Mesenchymal stem cell (in vitro differentiated cells and primary cell): ENCODE results near the gene USP4.
"Not testable (repeated sequence)": the region's sequence is repeated elsewhere in the genome, so short reads cannot be mapped to it uniquely, and the experiment has no call there.

Experiments
- DNase-seq: peaks from one replicate; pipeline ENCODE4 v3.0.0-alpha.2; 2013
- H2AFZ ChIP-seq: one replicate; pipeline ENCODE4 v1.6.1; 2013; ENCODE audit warnings: low read depth, mild to moderate bottlenecking, control low read depth, inconsistent platforms, low read length, moderate library complexity
- H2AK5ac ChIP-seq: 2 replicates; pipeline ENCODE4 v1.6.1; 2013; ENCODE audit warnings: low read length, moderate library complexity, mild to moderate bottlenecking, inconsistent platforms; ENCODE audit not compliant: severe bottlenecking
- H2BK120ac ChIP-seq: one replicate; pipeline ENCODE4 v1.6.1; 2013; ENCODE audit warnings: low read depth, mild to moderate bottlenecking, inconsistent platforms, low read length, moderate library complexity
- H2BK12ac ChIP-seq, 2 experiments: one replicate each; pipeline ENCODE4 v1.6.1; 2013; ENCODE audit warnings: inconsistent platforms in 2 of 2, low read length in 2 of 2, mild to moderate bottlenecking in 2 of 2, moderate library complexity in 2 of 2, control low read depth in 1 of 2
- H2BK15ac ChIP-seq: one replicate; pipeline ENCODE4 v1.6.1; 2013; ENCODE audit warnings: mild to moderate bottlenecking, low read depth, inconsistent platforms; ENCODE audit not compliant: poor library complexity, severe bottlenecking
- H2BK5ac ChIP-seq: 2 replicates; pipeline ENCODE4 v1.6.1; 2013; ENCODE audit warnings: low read depth, mild to moderate bottlenecking, low read length, control low read depth, inconsistent platforms; ENCODE audit not compliant: poor library complexity, severe bottlenecking
- H3K14ac ChIP-seq, 2 experiments: one replicate each; pipeline ENCODE4 v1.6.1; 2013; ENCODE audit warnings: inconsistent platforms in 2 of 2, low read length in 2 of 2, control low read depth in 1 of 2, mild to moderate bottlenecking in 1 of 2, moderate library complexity in 1 of 2
- H3K18ac ChIP-seq, 2 experiments: one replicate each; pipeline ENCODE4 v1.6.1; 2013; ENCODE audit warnings: inconsistent platforms in 2 of 2, low read length in 2 of 2, control low read depth in 1 of 2, low read depth in 1 of 2, mild to moderate bottlenecking in 1 of 2
- H3K23ac ChIP-seq, 2 experiments: one replicate each; pipeline ENCODE4 v1.6.1; 2013; ENCODE audit warnings: inconsistent platforms in 2 of 2, low read length in 2 of 2, mild to moderate bottlenecking in 2 of 2, moderate library complexity in 2 of 2, control low read depth in 1 of 2
- H3K27ac ChIP-seq: 2 replicates; pipeline ENCODE4 v1.5.1; 2013; ENCODE audit warnings: mild to moderate bottlenecking, moderate library complexity, low read length, control low read depth, inconsistent platforms; ENCODE audit not compliant: poor library complexity, severe bottlenecking
- H3K27me3 ChIP-seq, 2 experiments: 2 replicates each; pipeline versions ENCODE4 v1.6.1 to v1.7.0; 2013; ENCODE audit warnings: low read length in 2 of 2, mild to moderate bottlenecking in 2 of 2, moderate library complexity in 2 of 2, control low read depth in 1 of 2, inconsistent platforms in 1 of 2; ENCODE audit not compliant: control insufficient read depth in 1 of 2, insufficient read depth in 1 of 2
- H3K36me3 ChIP-seq, 2 experiments: 2 replicates each; pipeline versions ENCODE4 v1.6.1 to v1.7.0; 2013; ENCODE audit warnings: low read length in 2 of 2, control low read depth in 1 of 2, inconsistent platforms in 1 of 2, low read depth in 1 of 2, mild to moderate bottlenecking in 1 of 2; ENCODE audit not compliant: insufficient read depth in 2 of 2, control insufficient read depth in 1 of 2
- H3K4ac ChIP-seq, 2 experiments: one replicate each; pipeline ENCODE4 v1.6.1; 2013; ENCODE audit warnings: inconsistent platforms in 2 of 2, low read length in 2 of 2, mild to moderate bottlenecking in 2 of 2, moderate library complexity in 2 of 2, control low read depth in 1 of 2, low read depth in 1 of 2
- H3K4me1 ChIP-seq: 2 replicates; pipeline ENCODE4 v1.6.1; 2013; ENCODE audit warnings: low read depth, low read length, control low read depth; ENCODE audit not compliant: control insufficient read depth, insufficient read depth
- H3K4me2 ChIP-seq: 2 replicates; pipeline ENCODE4 v1.6.1; 2013; ENCODE audit warnings: low read length, mild to moderate bottlenecking, inconsistent platforms; ENCODE audit not compliant: poor library complexity, severe bottlenecking
- H3K4me3 ChIP-seq, 2 experiments: 2 replicates each; pipeline versions ENCODE4 v1.5.1 to v1.7.0; 2013; ENCODE audit warnings: low read length in 2 of 2, mild to moderate bottlenecking in 2 of 2, control low read depth in 1 of 2, low read depth in 1 of 2; ENCODE audit not compliant: insufficient read depth in 1 of 2
- H3K79me1 ChIP-seq: replicated peaks from 2 replicates; pipeline ENCODE4 v1.6.1; 2013; ENCODE audit warnings: mild to moderate bottlenecking, control low read depth, low read length, inconsistent platforms; ENCODE audit not compliant: poor library complexity, severe bottlenecking
- H3K9ac ChIP-seq: 2 replicates; pipeline ENCODE4 v1.7.0; 2013; ENCODE audit warnings: mild to moderate bottlenecking, low read length, moderate library complexity
- H3K9me3 ChIP-seq: 2 replicates; pipeline ENCODE4 v1.7.0; 2013; ENCODE audit warnings: mild to moderate bottlenecking, low read length; ENCODE audit not compliant: control insufficient read depth
- H4K8ac ChIP-seq: one replicate; pipeline ENCODE4 v1.6.1; 2013; ENCODE audit warnings: inconsistent platforms, mild to moderate bottlenecking, low read length, moderate library complexity
- H4K91ac ChIP-seq: one replicate; pipeline ENCODE4 v1.6.1; 2013; ENCODE audit warnings: mild to moderate bottlenecking, low read length, inconsistent platforms
- WGBS: methylation state at CpG from one replicate; pipeline ENCODE4 v1.1.7; 2013; ENCODE audit warnings: mixed read lengths; 5-methylcytosine and 5-hydroxymethylcytosine counted together

USP4 gene

GRCh38 chr3:49349348-49350114 is 9.7 kb upstream of the USP4 start:
- H3K27ac ChIP-seq = no peak overlapping the region
- no peak overlapping the region for H3K4me3 ChIP-seq
- H4K8ac ChIP-seq = no peak overlapping the region
- H2AFZ ChIP-seq = no peak overlapping the region
- H3K23ac ChIP-seq = no peak overlapping the region
- H2BK5ac ChIP-seq = no peak overlapping the region
- peaks cover 3% of the 10 kb centered on the region for H3K79me1 ChIP-seq
- H3K4me1 ChIP-seq = peaks cover 15% of the 10 kb centered on the region
- H2BK120ac ChIP-seq = no peak overlapping the region
- no peak overlapping the region for H3K18ac ChIP-seq
- no peaks in the 10 kb centered on the region for H3K9me3 ChIP-seq
- H3K27me3 ChIP-seq = no peaks in the 10 kb centered on the region
- WGBS = 87% methylated on average over 3 of the region's 3 CpGs
- H4K91ac ChIP-seq = no peak overlapping the region
- H3K4ac ChIP-seq = no peak overlapping the region
- no peak for DNase-seq
- H3K4me2 ChIP-seq = no peak overlapping the region
- no peak overlapping the region for H3K14ac ChIP-seq
- peaks cover 0 to 4% of the 10 kb centered on the region in 2 experiments for H3K36me3 ChIP-seq
- H2AK5ac ChIP-seq = peak overlapping the region; percentile 10
- H2BK15ac ChIP-seq = no peak overlapping the region
- H3K9ac ChIP-seq = no peak overlapping the region
- H2BK12ac ChIP-seq = peak overlapping the region in 1 of 2 experiments; percentile 67

GRCh38 chr3:49348361-49348760 is 8.5 kb upstream of the USP4 start:
- not testable (repeated sequence) for H3K23ac ChIP-seq, H3K27me3 ChIP-seq, H3K14ac ChIP-seq, H3K36me3 ChIP-seq, H4K8ac ChIP-seq, H2BK15ac ChIP-seq, H2BK12ac ChIP-seq, H2AK5ac ChIP-seq, H3K4me2 ChIP-seq, H2BK5ac ChIP-seq, H3K18ac ChIP-seq, H3K9ac ChIP-seq, H3K4ac ChIP-seq, H2AFZ ChIP-seq, H4K91ac ChIP-seq, DNase-seq, H3K79me1 ChIP-seq, H3K9me3 ChIP-seq, H2BK120ac ChIP-seq, H3K27ac ChIP-seq, H3K4me3 ChIP-seq
- 99% methylated on average over 10 of the region's 12 CpGs for WGBS
- H3K4me1 ChIP-seq = peaks cover 15% of the 10 kb centered on the region

- Histone ChIP-seq H2BK12ac (no peak overlapping the region), H3K36me3 (no peaks in the 10 kb centered on the region), H2BK120ac (no peak overlapping the region), H3K79me1 (peaks cover 3% of the 10 kb centered on the region), H3K4me3 (peak overlapping the region in 1 of 2 experiments; percentile 30), H4K8ac (no peak overlapping the region), H2BK5ac (no peak overlapping the region), H3K4me2 (no peak overlapping the region), H2AFZ (no peak overlapping the region), H3K4ac (no peak overlapping the region), H3K4me1 (peaks cover 9% of the 10 kb centered on the region), H3K23ac (no peak overlapping the region), H3K27ac (no peak overlapping the region), H2BK15ac (no peak overlapping the region), H4K91ac (no peak overlapping the region), H3K9ac (peak overlapping the region; percentile 70), H3K14ac (no peak overlapping the region), H3K18ac (no peak overlapping the region), H3K27me3 (no peaks in the 10 kb centered on the region), H3K9me3 (no peaks in the 10 kb centered on the region), H2AK5ac (no peak overlapping the region)
- 91% methylated on average over 6 of the region's 6 CpGs for WGBS
- DNase-seq = peak; percentile 34
Observed at GRCh38 chr3:49346797-49347251, 7.0 kb upstream of the USP4 start.

GRCh38 chr3:49343163-49343562 is 3.3 kb upstream of the USP4 start:
- no peak overlapping the region for H3K23ac ChIP-seq
- H2BK120ac ChIP-seq = no peak overlapping the region
- H3K9me3 ChIP-seq = no peaks in the 10 kb centered on the region
- no peak overlapping the region for H3K4ac ChIP-seq
- no peak overlapping the region for H3K4me3 ChIP-seq
- no peak overlapping the region for H3K18ac ChIP-seq
- no peak overlapping the region for H3K4me2 ChIP-seq
- no peak for DNase-seq
- no peaks in the 10 kb centered on the region for H3K79me1 ChIP-seq
- H3K4me1 ChIP-seq = peaks cover 10% of the 10 kb centered on the region
- no peak overlapping the region for H3K27ac ChIP-seq
- H2AK5ac ChIP-seq = no peak overlapping the region
- no peaks in the 10 kb centered on the region for H3K36me3 ChIP-seq
- H3K27me3 ChIP-seq = no peaks in the 10 kb centered on the region
- H2BK5ac ChIP-seq = no peak overlapping the region
- no peak overlapping the region for H4K91ac ChIP-seq
- H4K8ac ChIP-seq = no peak overlapping the region
- H2BK12ac ChIP-seq = no peak overlapping the region
- H3K9ac ChIP-seq = no peak overlapping the region
- H2AFZ ChIP-seq = no peak overlapping the region
- no peak overlapping the region for H2BK15ac ChIP-seq
- H3K14ac ChIP-seq = no peak overlapping the region
- WGBS = 97% methylated on average over 3 of the region's 3 CpGs
